ENCODE data around the gene USP49. TPM values are rescaled to one million over a fixed set of nuclear protein-coding genes. Genes with fewer than 3 reads are reported as not detected.

Gene USP49
- total and polyA plus RNA-seq, 2 of the 13 experiments (the other 11 are each of a cell fraction or from before 2014, with no cell fraction given) = 2.9 to 4.3 TPM

DNA sequence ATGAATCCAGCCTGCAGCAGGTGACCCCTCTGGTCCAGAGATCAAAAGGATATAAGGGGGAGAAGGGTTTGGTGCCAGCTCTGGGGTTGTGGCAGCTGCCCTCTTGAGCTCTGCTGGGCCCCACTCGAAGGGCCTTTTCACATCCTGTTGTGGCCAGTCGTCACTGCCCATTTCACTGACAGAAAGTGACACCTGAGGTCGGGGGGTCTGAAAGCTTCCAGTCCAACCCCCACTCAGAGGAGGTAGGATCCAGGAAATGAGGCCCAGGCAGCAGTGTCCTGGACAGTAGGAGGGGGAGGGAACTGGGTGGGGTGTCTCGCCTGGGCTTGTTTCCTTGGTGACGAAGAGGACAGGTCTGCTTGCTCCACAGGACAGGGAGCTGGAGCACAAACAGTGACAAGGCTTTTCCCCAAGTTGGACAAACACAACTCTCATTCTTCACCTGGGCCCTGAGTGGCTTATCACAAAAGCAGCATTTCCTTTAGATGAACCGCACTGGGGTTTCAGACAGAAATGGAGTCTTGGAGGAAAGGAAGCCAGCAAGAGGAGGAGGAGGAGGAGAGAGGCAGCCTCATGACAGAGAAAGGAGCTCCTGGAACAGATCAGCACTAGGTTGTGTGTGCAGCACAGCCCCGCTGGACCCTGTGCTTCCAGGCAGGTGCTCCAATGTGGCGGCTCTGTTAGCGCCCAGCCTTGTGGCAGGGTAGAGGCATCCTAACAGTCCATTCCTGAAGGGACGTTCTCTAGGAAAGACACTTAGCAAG lies 126.4 kb downstream of the USP49 start (continued):
- no peak for TF ChIP-seq ZXDC (CRISPR knock-in tag; IDR thresholded peaks at IDR 0.05)
- TF ChIP-seq ESRRA (CRISPR knock-in tag; IDR thresholded peaks at IDR 0.05; ENCODE audit: low read depth) = no peak
- peak; percentile 56 for TF ChIP-seq U2AF1 (optimal IDR thresholded peaks at IDR 0.05; ENCODE audit: low read depth, low read length)

GRCh38 chr6:41767112-41767833 lies 127.9 kb downstream of the USP49 start:
- ATAC-seq = peak; percentile 47
- Histone ChIP-seq H3K9ac (ENCODE audit: insufficient read depth, low read depth, low read length) (no peak overlapping the region), H3K4me3 (replicated peaks in 1 of 3; ENCODE audit: insufficient read depth in 1 of 3, low read depth in 2 of 3, low read length in 3 of 3) (no peak overlapping the region), H3K27ac (ENCODE audit: extremely low read length, insufficient read depth, low read length) (no peak overlapping the region), H3K4me2 (ENCODE audit: low read depth, low read length) (no peak overlapping the region), H2AFZ (ENCODE audit: low read length) (no peak overlapping the region), H3K9me3 (ENCODE audit: low read length) (no peaks in the 10 kb centered on the region), H3K79me2 (ENCODE audit: insufficient read depth, low read length) (no peaks in the 10 kb centered on the region), H3K36me3 (replicated peaks in 1 of 2; ENCODE audit: control insufficient read depth in 1 of 2, insufficient read depth in 2 of 2, low read length in 2 of 2) (peaks cover 10 to 20% of the 10 kb centered on the region in 2 experiments; a peak in 4 of 5 replicates), H3K27me3 (ENCODE audit: control insufficient read depth in 1 of 2, insufficient read depth in 2 of 2, low read length in 2 of 2) (no peaks in the 10 kb centered on the region), H3K4me1 (ENCODE audit: insufficient read depth, low read length) (peaks cover 45% of the 10 kb centered on the region), H4K20me1 (ENCODE audit: insufficient read depth, low read length) (no peaks in the 10 kb centered on the region)
- in situ Hi-C loops (cut with HindIII; ENCODE audit: extremely low pct_ligation_motif_present, low pct_unique_long_range_greater_than_20kb) (no loop called here), intact Hi-C loops (cut with micrococcal nuclease; ENCODE audit: unreplicated experiment) (no loop called here)
- ChIA-PET CTCF (ENCODE audit: low intra/inter-chr PET ratio, low total read pairs) (no interaction called here), POLR2A (interaction anchor here (0.6 to 4.6 kb wide), 6 partner anchors 10 to 283 kb away, joined by 3 to 112 read pairs (median 25); partner anchors contain the start of genes PGC, TAF8, TFEB and TOMM6)
- no TSS peak for BruUV-seq (replicated peaks)
- FAIRE-seq = peak; percentile 15
- 57% methylated on average over 12 of the region's 12 CpGs for WGBS (ENCODE audit: low lambda C conversion rate)
- DNase-seq (ENCODE audit: low spot score) = peak; percentile 82
- TF ChIP-seq TRIM24 (CRISPR knock-in tag; IDR thresholded peaks at IDR 0.05) = no peak
- no peak for TF ChIP-seq ZNF24 (IDR thresholded peaks at IDR 0.05)
- TF ChIP-seq NBN (conservative IDR thresholded peaks at IDR 0.05) = no peak
- TF ChIP-seq MTA3 (CRISPR knock-in tag; IDR thresholded peaks at IDR 0.05) = no peak
- TF ChIP-seq ZNF687 (CRISPR knock-in tag; IDR thresholded peaks at IDR 0.05) = peak; percentile 60
- peak; percentile 74; the same call in 1 of the 2 replicates for TF ChIP-seq ZFX (CRISPR knock-in tag; IDR thresholded peaks at IDR 0.05; ENCODE audit: low read depth)
- no peak for TF ChIP-seq CENPBD1 (CRISPR knock-in tag; IDR thresholded peaks at IDR 0.05; ENCODE audit: borderline replicate concordance, low read depth)
- TF ChIP-seq, protein P1, sequence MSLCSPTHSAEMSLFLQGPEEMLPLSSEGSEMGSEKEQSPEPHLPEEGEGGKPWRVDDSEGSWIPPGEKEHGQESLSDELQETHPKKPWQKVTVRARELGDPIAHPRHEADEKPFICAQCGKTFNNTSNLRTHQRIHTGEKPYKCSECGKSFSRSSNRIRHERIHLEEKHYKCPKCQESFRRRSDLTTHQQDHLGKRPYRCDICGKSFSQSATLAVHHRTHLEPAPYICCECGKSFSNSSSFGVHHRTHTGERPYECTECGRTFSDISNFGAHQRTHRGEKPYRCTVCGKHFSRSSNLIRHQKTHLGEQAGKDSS (CRISPR knock-in tag; IDR thresholded peaks at IDR 0.05; ENCODE audit: borderline replicate concordance, low read depth) = peak; percentile 98
- TF ChIP-seq GZF1 (CRISPR knock-in tag; IDR thresholded peaks at IDR 0.05) = no peak
- no peak for TF ChIP-seq PPARG (CRISPR knock-in tag; conservative IDR thresholded peaks at IDR 0.05)
